SU-DHL-6 (cell line): ENCODE results near the gene SHOC2.

Experiments used
- H2AFZ ChIP-seq: fragments of 200-600 bp; sonication (generic); 2 replicates; pipeline ENCODE4 v1.6.1; 2014; ENCODE audit warnings: low read depth, mild to moderate bottlenecking, moderate library complexity, mixed read lengths, antibody characterized with exemption, low read length; ENCODE audit not compliant: severe bottlenecking
- H3F3A ChIP-seq: fragments of 200-600 bp; shearing (Covaris generic); 2 replicates; pipeline ENCODE4 v1.6.0; 2016; ENCODE audit warnings: antibody characterized with exemption, mild to moderate bottlenecking; ENCODE audit not compliant: insufficient read depth
- H3K27ac ChIP-seq: fragments of 200-600 bp; sonication (generic); 2 replicates; pipeline ENCODE4 v1.5.1; 2016; ENCODE audit warnings: low read depth, mild to moderate bottlenecking, low read length, moderate library complexity, mixed read lengths
- H3K27me3 ChIP-seq: fragments of 200-600 bp; sonication (generic), shearing (Covaris generic); 2 replicates; pipeline ENCODE4 v1.6.0; 2014; ENCODE audit warnings: mild to moderate bottlenecking, low read length
- H3K36me3 ChIP-seq: fragments of 200-600 bp; sonication (generic); 2 replicates; pipeline ENCODE4 v1.6.1; 2014; ENCODE audit warnings: mild to moderate bottlenecking, low read length, mixed read lengths
- H3K4me2 ChIP-seq: fragments of 300-600, 200-600 bp; shearing (Covaris generic), sonication (generic); 2 replicates; pipeline ENCODE4 v1.6.0; 2014; ENCODE audit warnings: low read length, low read depth, mild to moderate bottlenecking; ENCODE audit not compliant: poor library complexity, severe bottlenecking
- H3K4me3 ChIP-seq: fragments of 200-600 bp; sonication (generic); 2 replicates; pipeline ENCODE4 v1.5.1; 2014; ENCODE audit warnings: antibody characterized with exemption, low read length, mild to moderate bottlenecking, mixed read lengths; ENCODE audit not compliant: insufficient read depth, poor library complexity, severe bottlenecking
- H3K79me2 ChIP-seq: fragments of 200-600 bp; sonication (generic); 2 replicates; pipeline ENCODE4 v1.6.1; 2014; ENCODE audit warnings: mild to moderate bottlenecking, low read length, moderate library complexity; ENCODE audit not compliant: insufficient read depth
- H3K9ac ChIP-seq: fragments of 200-600 bp; sonication (generic); 2 replicates; pipeline ENCODE4 v1.7.0; 2014; ENCODE audit warnings: mild to moderate bottlenecking, low read length
- H3K9me2 ChIP-seq: fragments of 200-600 bp; sonication (generic); replicated peaks from 2 replicates; pipeline ENCODE4 v1.6.1; 2014; ENCODE audit warnings: low read length; ENCODE audit not compliant: insufficient read depth
- H3K9me3 ChIP-seq: fragments of 200-600 bp; sonication (generic); 2 replicates; pipeline ENCODE4 v1.6.1; 2014; ENCODE audit warnings: low read length, mixed read lengths; ENCODE audit not compliant: insufficient read depth
- H4K20me1 ChIP-seq: fragments of 200-600 bp; sonication (generic); 2 replicates; pipeline ENCODE4 v1.6.1; 2014; ENCODE audit warnings: low read depth, mild to moderate bottlenecking, antibody characterized with exemption, low read length, moderate library complexity, mixed read lengths
- CTCF ChIP-seq: fragments of 200-600 bp; sonication (generic); IDR thresholded peaks from one replicate; pipeline ENCODE4 v1.5.1; 2017; ENCODE audit warnings: antibody characterized with exemption, mild to moderate bottlenecking, low read length, moderate library complexity; ENCODE audit not compliant: insufficient read depth, poor library complexity, severe bottlenecking
- EZH2phosphoT487 ChIP-seq: fragments of 200-600 bp; sonication (generic), shearing (Covaris generic); conservative IDR thresholded peaks from 2 replicates; pipeline ENCODE4 v1.6.1; 2018; ENCODE audit warnings: mild to moderate bottlenecking, antibody characterized with exemption, low read length, moderate library complexity, mixed read lengths

The SHOC2 gene

GRCh38 chr10:110946496-110946895, 27.1 kb downstream of the SHOC2 start:
- Histone ChIP-seq H3K9ac (no peak overlapping the region), H3K9me3 (no peaks in the 10 kb centered on the region), H3K36me3 (peaks cover 21% of the 10 kb centered on the region; the same call in 1 of the 2 replicates), H3K4me2 (no peak overlapping the region), H3K4me3 (no peak overlapping the region), H3K27ac (no peak overlapping the region), H3K79me2 (peaks cover 99% of the 10 kb centered on the region), H2AFZ (no peak overlapping the region), H4K20me1 (no peaks in the 10 kb centered on the region), H3K27me3 (no peaks in the 10 kb centered on the region), H3K9me2 (no peaks in the 10 kb centered on the region), H3F3A (no peaks in the 10 kb centered on the region; the same call in 1 of the 2 replicates)
- TF ChIP-seq EZH2phosphoT487 = no peak
- no peak for TF ChIP-seq CTCF

GRCh38 chr10:110947061-110947595, 27.7 kb downstream of the SHOC2 start:
- Histone ChIP-seq H3K9ac (no peak overlapping the region), H3K36me3 (peaks cover 18% of the 10 kb centered on the region), H2AFZ (no peak overlapping the region), H3K27ac (no peak overlapping the region), H3K9me2 (no peaks in the 10 kb centered on the region), H4K20me1 (no peaks in the 10 kb centered on the region), H3K9me3 (no peaks in the 10 kb centered on the region), H3F3A (no peaks in the 10 kb centered on the region; the same call in 1 of the 2 replicates), H3K27me3 (no peaks in the 10 kb centered on the region), H3K4me3 (no peak overlapping the region), H3K79me2 (peaks cover 99% of the 10 kb centered on the region), H3K4me2 (no peak overlapping the region)
- TF ChIP-seq EZH2phosphoT487 (no peak), CTCF (no peak)

- Histone ChIP-seq H3K27ac (no peak overlapping the region), H3K9me2 (no peaks in the 10 kb centered on the region), H3K36me3 (peaks cover 6% of the 10 kb centered on the region), H3K27me3 (no peaks in the 10 kb centered on the region), H3F3A (no peaks in the 10 kb centered on the region; the same call in 1 of the 2 replicates), H4K20me1 (peaks cover 16% of the 10 kb centered on the region; the same call in 1 of the 2 replicates), H3K9ac (no peak overlapping the region), H3K79me2 (peaks cover 96% of the 10 kb centered on the region), H2AFZ (no peak overlapping the region), H3K4me2 (no peak overlapping the region), H3K4me3 (no peak overlapping the region), H3K9me3 (no peaks in the 10 kb centered on the region)
- no peak for TF ChIP-seq CTCF
- no peak for TF ChIP-seq EZH2phosphoT487
These were observed 32.0 kb downstream of the SHOC2 start for GRCh38 chr10:110951381-110951780.
